OCI-LY1 (cell line): ENCODE measurements around the gene GTF2H2C.
"Not testable (repeated sequence)": the region's sequence is repeated elsewhere in the genome, so short reads cannot be mapped to it uniquely, and the experiment has no call there.

Experiments used
- H2AFZ ChIP-seq: fragments of 200-600 bp; sonication (generic), shearing (Covaris generic); 2 replicates; pipeline ENCODE4 v1.6.0; 2014; ENCODE audit warnings: antibody characterized with exemption, mild to moderate bottlenecking, low read length
- H3F3A ChIP-seq: fragments of 200-600 bp; sonication (generic), shearing (Covaris generic); 2 replicates; pipeline ENCODE4 v1.6.0; 2014; ENCODE audit warnings: mild to moderate bottlenecking, antibody characterized with exemption, low read length, moderate library complexity; ENCODE audit not compliant: insufficient read depth
- H3K27ac ChIP-seq: fragments of 200-600 bp; sonication (generic); 2 replicates; pipeline ENCODE4 v1.5.1; 2014; ENCODE audit warnings: low read length, mixed run types, mild to moderate bottlenecking, low read depth; ENCODE audit not compliant: poor library complexity, severe bottlenecking
- H3K27me3 ChIP-seq: fragments of 200-600 bp; sonication (generic); 2 replicates; pipeline ENCODE4 v1.6.0; 2014; ENCODE audit warnings: antibody characterized with exemption, mild to moderate bottlenecking, low read length, moderate library complexity; ENCODE audit not compliant: insufficient read depth
- H3K36me3 ChIP-seq: fragments of 200-600 bp; sonication (generic); 2 replicates; pipeline ENCODE4 v1.6.1; 2014; ENCODE audit warnings: mild to moderate bottlenecking, antibody characterized with exemption, low read length, moderate library complexity, mixed read lengths; ENCODE audit not compliant: insufficient read depth
- H3K4me1 ChIP-seq: fragments of 200-600 bp; sonication (generic); 2 replicates; pipeline ENCODE4 v1.5.1; 2014; ENCODE audit warnings: mild to moderate bottlenecking, low read length, moderate library complexity; ENCODE audit not compliant: insufficient read depth, severe bottlenecking
- H3K4me2 ChIP-seq: fragments of 200-600 bp; sonication (generic), shearing (Covaris generic); 2 replicates; pipeline ENCODE4 v1.6.1; 2014; ENCODE audit warnings: low read length
- H3K4me3 ChIP-seq: fragments of 200-600 bp; sonication (generic); 2 replicates; pipeline ENCODE4 v1.5.1; 2014; ENCODE audit warnings: low read length, low read depth, mild to moderate bottlenecking, mixed read lengths; ENCODE audit not compliant: poor library complexity, severe bottlenecking
- H3K79me2 ChIP-seq: fragments of 200-600 bp; shearing (Covaris generic); 2 replicates; pipeline ENCODE4 v1.6.1; 2016; ENCODE audit warnings: mixed run types, low read length, mixed read lengths; ENCODE audit not compliant: insufficient read depth
- H3K9ac ChIP-seq: fragments of 200-600 bp; sonication (generic), shearing (Covaris generic); 2 replicates; pipeline ENCODE4 v1.6.1; 2014; ENCODE audit warnings: mild to moderate bottlenecking, low read length, mixed read lengths
- H3K9me2 ChIP-seq: fragments of 200-600 bp; sonication (generic), shearing (Covaris generic); 2 replicates; pipeline ENCODE4 v1.6.1; 2014; ENCODE audit warnings: low read depth, mild to moderate bottlenecking, low read length, mixed read lengths
- H3K9me3 ChIP-seq: fragments of 200-600 bp; shearing (Covaris generic); 2 replicates; pipeline ENCODE4 v1.6.1; 2014; ENCODE audit warnings: low read length, mixed read lengths
- H4K20me1 ChIP-seq: fragments of 200-600 bp; sonication (generic), shearing (Covaris generic); 2 replicates; pipeline ENCODE4 v1.6.0; 2016; ENCODE audit warnings: mild to moderate bottlenecking, low read length; ENCODE audit not compliant: insufficient read depth

GTF2H2C gene

DNA sequence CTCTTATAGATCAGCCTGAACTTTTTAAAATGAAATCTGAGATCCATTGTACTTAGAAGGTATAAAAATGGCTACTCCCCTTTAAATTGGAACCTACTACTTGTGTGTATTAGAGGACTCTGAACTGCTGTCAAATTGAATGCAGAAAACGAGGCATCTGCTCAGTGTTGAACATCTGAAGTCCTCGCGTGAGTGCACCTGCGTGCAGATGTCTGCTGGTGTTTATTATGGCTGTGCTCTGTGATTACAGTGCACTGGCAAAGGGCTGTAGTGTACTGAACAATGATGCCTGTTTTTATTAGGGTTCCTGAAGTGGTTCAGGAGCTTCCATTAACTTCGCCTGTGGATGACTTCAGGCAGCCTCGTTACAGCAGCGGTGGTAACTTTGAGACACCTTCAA, 15.4 kb upstream of the GTF2H2C start:
- H3F3A ChIP-seq, H3K4me2 ChIP-seq, H3K79me2 ChIP-seq, H3K27me3 ChIP-seq, H3K36me3 ChIP-seq, H3K4me1 ChIP-seq, H3K27ac ChIP-seq, H3K9me3 ChIP-seq, H4K20me1 ChIP-seq, H3K9me2 ChIP-seq, H3K4me3 ChIP-seq, H3K9ac ChIP-seq, H2AFZ ChIP-seq: not testable (repeated sequence)

DNA sequence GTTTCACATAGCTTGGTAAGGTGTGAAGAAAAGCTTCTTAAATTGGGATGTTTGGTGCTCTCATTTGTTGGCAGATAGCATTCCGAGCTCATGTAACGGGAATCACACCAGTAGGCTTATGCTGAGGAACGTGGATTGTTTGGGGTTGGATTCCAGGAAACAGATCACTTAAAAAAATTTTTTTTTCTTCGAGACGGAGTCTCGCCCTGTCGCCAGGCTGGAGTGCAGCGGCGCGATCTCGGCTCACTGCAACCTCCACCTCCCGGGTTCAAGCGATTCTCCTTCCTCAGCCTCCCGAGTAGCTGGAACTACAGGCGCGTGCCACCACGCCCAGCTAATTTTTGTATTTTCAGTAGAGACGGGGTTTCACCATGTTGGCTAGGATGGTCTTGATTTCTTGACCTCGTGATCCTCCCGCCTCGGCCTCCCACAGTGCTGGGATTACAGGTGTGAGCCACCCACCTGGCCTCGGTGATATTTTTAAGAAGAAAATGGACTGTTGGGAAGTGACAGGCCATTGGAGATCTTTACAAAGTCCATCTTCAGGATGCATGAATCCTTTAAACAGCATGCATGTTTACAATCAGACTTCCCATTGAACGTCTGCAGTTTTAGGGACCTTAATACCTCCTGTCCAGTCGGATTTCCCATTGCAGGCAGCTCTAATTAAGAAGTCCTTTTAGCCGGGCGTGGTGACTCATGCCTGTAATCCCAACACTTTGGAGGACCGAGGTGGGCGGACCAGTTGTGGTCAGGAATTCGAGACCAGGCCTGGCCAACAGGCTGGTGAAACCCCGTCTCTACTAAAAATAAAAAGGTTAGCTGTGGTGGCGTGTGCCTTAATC, 818 bp downstream of the GTF2H2C start:
- not testable (repeated sequence) for H3K4me1 ChIP-seq, H3K9ac ChIP-seq, H3K27me3 ChIP-seq, H3K27ac ChIP-seq, H3K79me2 ChIP-seq, H3K9me2 ChIP-seq, H3K36me3 ChIP-seq, H3K9me3 ChIP-seq, H3F3A ChIP-seq, H4K20me1 ChIP-seq, H2AFZ ChIP-seq
- H3K4me3 ChIP-seq: peak overlapping the region; percentile 56
- peak overlapping the region; percentile 56 for H3K4me2 ChIP-seq

DNA sequence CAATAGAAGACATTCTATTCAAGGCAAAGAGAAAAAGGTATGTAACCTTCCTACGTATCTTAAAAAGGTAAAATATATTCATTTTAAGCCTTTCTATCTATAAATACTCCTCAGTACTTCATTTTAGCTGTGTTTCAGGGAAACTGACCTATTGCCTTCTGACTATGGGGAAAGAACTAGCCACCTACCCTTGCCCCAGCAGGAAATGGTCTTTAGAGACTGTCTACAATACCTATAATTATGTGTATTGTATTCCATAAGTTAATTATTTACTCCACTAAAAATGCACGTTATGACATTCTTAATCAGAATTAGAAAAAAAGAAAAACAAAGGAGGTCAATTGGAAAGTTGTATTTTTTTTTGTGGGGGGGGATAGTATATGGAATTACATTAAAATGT, 6.2 kb downstream of the GTF2H2C start:
- H4K20me1 ChIP-seq, H3K9me3 ChIP-seq, H3K4me3 ChIP-seq, H3K36me3 ChIP-seq, H3K4me1 ChIP-seq, H3K9ac ChIP-seq, H3K79me2 ChIP-seq, H3K9me2 ChIP-seq, H3K27me3 ChIP-seq, H2AFZ ChIP-seq, H3K27ac ChIP-seq, H3F3A ChIP-seq, H3K4me2 ChIP-seq: not testable (repeated sequence)

DNA sequence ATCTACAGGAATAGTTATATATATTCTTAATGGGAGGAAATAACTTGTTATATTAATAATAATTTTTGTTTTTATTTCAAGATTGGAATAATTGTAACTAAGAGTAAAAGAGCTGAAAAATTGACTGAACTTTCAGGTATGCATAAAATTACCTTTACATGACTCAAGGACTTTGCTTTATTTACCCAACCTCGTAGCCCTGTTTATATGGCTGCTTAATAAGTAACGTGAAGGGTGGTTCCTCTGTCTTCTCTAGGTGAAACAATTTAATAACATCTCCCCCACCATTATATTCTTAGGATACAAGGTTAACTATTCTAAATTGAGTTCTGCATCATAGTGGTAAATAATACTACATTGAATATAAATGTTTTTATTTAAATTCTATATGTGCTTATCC, 8.1 kb downstream of the GTF2H2C start:
- not testable (repeated sequence) for H3K9ac ChIP-seq

DNA sequence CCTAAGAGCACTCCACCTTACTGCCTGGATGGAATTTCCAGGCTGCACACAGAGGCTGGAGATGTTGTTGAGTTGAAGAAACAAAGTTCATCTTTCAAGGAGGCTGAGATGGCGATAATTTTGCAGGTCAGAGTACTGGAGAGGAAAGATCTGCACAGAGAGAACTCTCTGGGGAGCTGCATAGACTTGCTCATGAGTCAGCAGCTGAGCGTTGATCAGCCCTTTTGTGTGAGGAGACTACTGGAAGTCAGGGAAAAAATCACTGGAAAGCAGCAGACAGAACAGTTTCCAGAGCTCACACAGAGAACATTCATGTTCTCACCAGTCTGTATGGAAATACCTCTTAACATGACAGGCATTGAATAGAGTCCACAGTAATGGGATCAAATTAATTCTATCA, 23.4 kb downstream of the GTF2H2C start:
- H3K9me2 ChIP-seq, H3K36me3 ChIP-seq, H3F3A ChIP-seq, H4K20me1 ChIP-seq, H3K9me3 ChIP-seq, H3K9ac ChIP-seq, H3K4me1 ChIP-seq, H3K4me3 ChIP-seq, H2AFZ ChIP-seq, H3K79me2 ChIP-seq, H3K27ac ChIP-seq, H3K4me2 ChIP-seq, H3K27me3 ChIP-seq: not testable (repeated sequence)

More for the DNA sequence above, 8.1 kb downstream of the GTF2H2C start:
- H3K36me3 ChIP-seq, H3K27ac ChIP-seq, H4K20me1 ChIP-seq, H3K79me2 ChIP-seq, H3K9me3 ChIP-seq, H2AFZ ChIP-seq, H3K4me1 ChIP-seq, H3K9me2 ChIP-seq, H3K4me3 ChIP-seq, H3K4me2 ChIP-seq, H3K27me3 ChIP-seq, H3F3A ChIP-seq: not testable (repeated sequence)

DNA sequence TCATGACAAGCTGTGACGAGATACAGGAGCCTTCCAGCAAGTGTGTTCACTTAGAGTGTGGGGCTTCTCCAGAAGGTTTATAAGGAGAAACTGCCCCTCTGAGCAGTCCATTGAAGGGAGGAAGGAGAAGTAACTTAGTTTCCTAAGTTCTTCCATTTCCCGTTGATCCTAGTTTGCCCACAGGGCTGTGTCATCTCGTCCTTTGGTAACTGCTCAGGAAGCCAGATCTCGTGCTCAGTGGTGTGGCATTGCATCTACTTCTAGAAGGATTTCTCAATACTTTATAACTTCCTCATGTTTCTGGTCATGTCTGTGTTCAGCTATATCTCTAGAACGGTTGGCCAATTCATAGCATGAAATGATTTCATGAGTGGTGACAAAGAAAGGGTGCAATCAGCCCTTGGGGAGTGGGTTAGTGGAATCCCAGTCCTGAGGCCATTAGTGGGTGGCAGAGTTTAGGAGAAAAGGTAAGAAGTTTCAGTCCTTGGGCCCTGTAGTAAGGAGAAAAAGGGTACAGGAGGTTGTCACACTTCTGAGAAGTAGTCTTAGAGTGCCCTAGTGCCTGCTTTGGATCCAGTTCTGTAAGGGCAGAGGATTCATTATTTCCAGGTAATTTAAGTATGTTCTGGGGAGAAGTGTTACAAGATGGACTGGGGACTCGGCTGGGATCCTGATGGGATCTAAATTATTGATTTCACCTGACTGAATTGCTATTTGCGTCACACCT, 36.3 kb downstream of the GTF2H2C start:
- not testable (repeated sequence) for H3K4me3 ChIP-seq, H3K9me2 ChIP-seq, H2AFZ ChIP-seq, H3K27ac ChIP-seq, H3K4me2 ChIP-seq, H4K20me1 ChIP-seq, H3K79me2 ChIP-seq, H3K4me1 ChIP-seq, H3K9ac ChIP-seq, H3K9me3 ChIP-seq, H3K36me3 ChIP-seq, H3K27me3 ChIP-seq, H3F3A ChIP-seq

DNA sequence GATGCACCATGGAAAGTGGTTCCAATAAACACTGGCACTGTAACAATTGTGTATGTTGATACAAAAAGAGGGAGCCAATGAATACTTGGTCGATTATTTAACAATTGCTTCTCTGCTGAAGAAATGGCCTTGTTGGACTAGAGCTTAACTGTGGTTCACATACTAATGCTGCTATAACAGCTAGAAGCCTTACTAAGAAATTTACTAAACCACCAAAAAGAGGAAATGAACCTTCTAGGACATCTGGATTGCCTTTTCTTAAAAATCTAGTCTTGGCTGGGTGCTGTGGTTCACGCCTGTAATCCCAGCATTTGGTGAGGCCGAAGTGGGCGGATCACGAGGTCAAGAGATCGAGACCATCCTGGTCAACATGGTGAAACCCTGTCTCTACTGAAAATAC, 42.0 kb downstream of the GTF2H2C start:
- H3K4me3 ChIP-seq, H3K9ac ChIP-seq, H3K9me3 ChIP-seq, H3K27me3 ChIP-seq, H3F3A ChIP-seq, H4K20me1 ChIP-seq, H3K79me2 ChIP-seq, H2AFZ ChIP-seq, H3K4me1 ChIP-seq, H3K9me2 ChIP-seq, H3K36me3 ChIP-seq, H3K4me2 ChIP-seq, H3K27ac ChIP-seq: not testable (repeated sequence)
